ENCODE results near the gene ARMS2.

DNA sequence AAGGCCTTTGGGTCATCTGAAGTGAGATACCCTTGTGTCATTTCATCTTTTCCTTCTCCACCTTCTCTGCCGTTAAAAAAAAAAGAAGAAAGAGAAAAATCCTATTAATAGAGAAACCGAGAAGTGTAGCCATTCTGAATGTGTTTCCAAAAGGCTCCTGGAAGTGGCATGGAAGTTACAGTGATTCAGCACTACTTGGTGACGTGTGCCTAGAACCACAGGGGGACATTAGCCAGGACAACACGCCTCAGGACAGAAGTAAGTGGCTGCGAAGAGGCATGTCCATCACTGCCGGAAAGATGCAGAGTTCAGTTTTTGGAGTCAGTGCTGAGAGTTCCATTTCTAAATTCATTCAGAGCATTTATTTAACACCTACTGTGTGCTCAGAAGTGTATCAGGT lies 13.2 kb downstream of the ARMS2 start:
- no peak for TF ChIP-seq POLR2AphosphoS5 (IDR thresholded peaks at IDR 0.05)
- TF ChIP-seq, protein P1, sequence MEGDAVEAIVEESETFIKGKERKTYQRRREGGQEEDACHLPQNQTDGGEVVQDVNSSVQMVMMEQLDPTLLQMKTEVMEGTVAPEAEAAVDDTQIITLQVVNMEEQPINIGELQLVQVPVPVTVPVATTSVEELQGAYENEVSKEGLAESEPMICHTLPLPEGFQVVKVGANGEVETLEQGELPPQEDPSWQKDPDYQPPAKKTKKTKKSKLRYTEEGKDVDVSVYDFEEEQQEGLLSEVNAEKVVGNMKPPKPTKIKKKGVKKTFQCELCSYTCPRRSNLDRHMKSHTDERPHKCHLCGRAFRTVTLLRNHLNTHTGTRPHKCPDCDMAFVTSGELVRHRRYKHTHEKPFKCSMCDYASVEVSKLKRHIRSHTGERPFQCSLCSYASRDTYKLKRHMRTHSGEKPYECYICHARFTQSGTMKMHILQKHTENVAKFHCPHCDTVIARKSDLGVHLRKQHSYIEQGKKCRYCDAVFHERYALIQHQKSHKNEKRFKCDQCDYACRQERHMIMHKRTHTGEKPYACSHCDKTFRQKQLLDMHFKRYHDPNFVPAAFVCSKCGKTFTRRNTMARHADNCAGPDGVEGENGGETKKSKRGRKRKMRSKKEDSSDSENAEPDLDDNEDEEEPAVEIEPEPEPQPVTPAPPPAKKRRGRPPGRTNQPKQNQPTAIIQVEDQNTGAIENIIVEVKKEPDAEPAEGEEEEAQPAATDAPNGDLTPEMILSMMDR (IDR thresholded peaks at IDR 0.05) = no peak

Measured in stomach (tissue), 4 donors.